ENCODE measurements around the gene FANCD2OS. TPM values are rescaled to one million over a fixed set of nuclear protein-coding genes. Genes with fewer than 3 reads are reported as not detected.

FANCD2OS gene
- total RNA-seq, 4 donors from 2014 or later, result 0.77 TPM; not detected in 3

GRCh38 chr3:10154335-10155122, 46.5 kb upstream of the FANCD2OS start:
- H3K4me1 ChIP-seq, result no peaks in the 10 kb centered on the region
- H3K27ac ChIP-seq, result no peak overlapping the region
- H3K9me3 ChIP-seq, result no peaks in the 10 kb centered on the region
- ATAC-seq, result no peak
- H3K36me3 ChIP-seq, result peaks cover 0 to 56% of the 10 kb centered on the region in 2 donors
- no peak for TF ChIP-seq CTCF (IDR thresholded peaks at IDR 0.05)
- no peak for TF ChIP-seq POLR2A (IDR thresholded peaks at IDR 0.05)
- no peak for TF ChIP-seq POLR2AphosphoS5 (IDR thresholded peaks at IDR 0.05)
- TF ChIP-seq EP300 (IDR thresholded peaks at IDR 0.05), result no peak
- H3K4me3 ChIP-seq, result no peak overlapping the region
- no peaks in the 10 kb centered on the region for H3K27me3 ChIP-seq
- 74 to 83% methylated on average over 6 to 11 of the region's 14 CpGs for WGBS, 2 donors (ENCODE audit: low coverage in 1 of 2)

GRCh38 chr3:10150987-10151386, 42.9 kb upstream of the FANCD2OS start:
- no peak overlapping the region for H3K27ac ChIP-seq
- no peak for ATAC-seq
- H3K4me3 ChIP-seq, result no peak overlapping the region
- WGBS, 2 donors (ENCODE audit: low coverage in 1 of 2), result 67 to 77% methylated on average over 4 to 6 of the region's 6 CpGs
- no peaks in the 10 kb centered on the region for H3K9me3 ChIP-seq
- TF ChIP-seq EP300 (IDR thresholded peaks at IDR 0.05) (no peak), CTCF (IDR thresholded peaks at IDR 0.05) (no peak), POLR2AphosphoS5 (IDR thresholded peaks at IDR 0.05) (no peak), POLR2A (IDR thresholded peaks at IDR 0.05) (no peak)
- H3K36me3 ChIP-seq, result peaks cover 0 to 87% of the 10 kb centered on the region in 2 donors
- H3K4me1 ChIP-seq, result peaks cover 0 to 5% (median 0%) of the 10 kb centered on the region in 3 donors
- H3K27me3 ChIP-seq, result no peaks in the 10 kb centered on the region

- ATAC-seq, result no peak
- Histone ChIP-seq H3K27me3 (no peaks in the 10 kb centered on the region), H3K9me3 (no peaks in the 10 kb centered on the region), H3K36me3 (peaks cover 0 to 78% of the 10 kb centered on the region in 2 donors), H3K27ac (no peak overlapping the region), H3K4me3 (no peak overlapping the region), H3K4me1 (peaks cover 0 to 22% (median 3%) of the 10 kb centered on the region in 3 donors)
- WGBS, 2 donors (ENCODE audit: low coverage in 1 of 2), result 87 to 93% methylated on average over 5 to 8 of the region's 8 CpGs
- TF ChIP-seq CTCF (IDR thresholded peaks at IDR 0.05) (no peak), EP300 (IDR thresholded peaks at IDR 0.05) (no peak)
Measured at GRCh38 chr3:10149226-10149625, 41.2 kb upstream of the FANCD2OS start.

GRCh38 chr3:10145685-10146084, 37.6 kb upstream of the FANCD2OS start:
- Histone ChIP-seq H3K9me3 (no peaks in the 10 kb centered on the region), H3K27ac (no peak overlapping the region), H3K36me3 (peaks cover 0 to 43% of the 10 kb centered on the region in 2 donors), H3K4me3 (no peak overlapping the region), H3K27me3 (no peaks in the 10 kb centered on the region), H3K4me1 (peaks cover 0 to 46% (median 15%) of the 10 kb centered on the region in 3 donors)
- TF ChIP-seq POLR2A (IDR thresholded peaks at IDR 0.05) (no peak), CTCF (IDR thresholded peaks at IDR 0.05) (no peak), POLR2AphosphoS5 (IDR thresholded peaks at IDR 0.05) (no peak), EP300 (IDR thresholded peaks at IDR 0.05) (no peak)
- WGBS, 2 donors (ENCODE audit: low coverage in 1 of 2), result 74 to 85% methylated on average over 3 to 4 of the region's 4 CpGs
- no peak for ATAC-seq

All from gastroesophageal sphincter (tissue), 4 donors.